Measurements from ENCODE around the gene NPAS1.

The NPAS1 gene

DNA sequence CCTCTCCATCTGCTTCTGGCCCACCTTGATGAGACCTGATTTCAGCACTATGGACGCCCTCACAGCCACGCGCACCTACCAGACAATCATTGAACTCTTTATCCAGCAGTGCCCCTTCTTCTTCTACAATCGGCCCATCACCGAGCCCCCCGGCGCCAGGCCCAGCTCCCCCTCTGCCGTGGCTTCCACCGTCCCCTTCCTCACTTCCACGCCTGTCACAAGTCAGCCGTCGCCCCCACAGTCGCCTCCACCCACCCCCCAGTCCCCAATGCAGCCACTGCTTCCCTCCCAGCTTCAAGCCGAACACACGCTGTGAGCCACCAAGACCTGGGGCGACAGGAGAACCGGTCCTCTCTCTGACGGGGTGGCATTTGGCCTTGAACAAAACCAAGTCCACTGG, 19.3 kb upstream of the NPAS1 start:
- no peak for TF ChIP-seq GATA2 (IDR thresholded peaks at IDR 0.05; ENCODE audit: low read depth, low read length)
- TF ChIP-seq GATA3 (IDR thresholded peaks at IDR 0.05; ENCODE audit: low read depth, low read length), result no peak

DNA sequence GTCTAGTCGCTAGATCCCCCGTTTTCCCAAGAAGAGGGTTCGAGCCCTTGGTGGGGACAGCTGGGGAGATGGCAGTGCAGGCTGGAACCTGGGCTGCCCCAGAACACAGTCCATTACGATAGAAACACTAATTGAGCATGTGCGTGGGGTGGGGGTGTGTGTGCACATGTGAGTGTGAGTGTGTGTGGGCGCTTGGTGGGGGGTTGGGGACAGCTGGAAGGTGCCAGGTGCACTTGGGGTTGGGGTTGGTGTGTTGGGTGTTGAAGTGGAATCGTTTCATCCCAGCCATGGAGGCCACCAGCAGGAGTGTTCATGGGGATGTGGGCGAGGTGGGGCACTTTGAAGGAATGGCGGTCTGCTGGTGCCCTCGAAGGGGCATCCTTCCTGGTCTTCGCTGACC, 18.1 kb upstream of the NPAS1 start:
- TF ChIP-seq GATA2 (IDR thresholded peaks at IDR 0.05; ENCODE audit: low read depth, low read length), result no peak
- TF ChIP-seq GATA3 (IDR thresholded peaks at IDR 0.05; ENCODE audit: low read depth, low read length), result no peak

DNA sequence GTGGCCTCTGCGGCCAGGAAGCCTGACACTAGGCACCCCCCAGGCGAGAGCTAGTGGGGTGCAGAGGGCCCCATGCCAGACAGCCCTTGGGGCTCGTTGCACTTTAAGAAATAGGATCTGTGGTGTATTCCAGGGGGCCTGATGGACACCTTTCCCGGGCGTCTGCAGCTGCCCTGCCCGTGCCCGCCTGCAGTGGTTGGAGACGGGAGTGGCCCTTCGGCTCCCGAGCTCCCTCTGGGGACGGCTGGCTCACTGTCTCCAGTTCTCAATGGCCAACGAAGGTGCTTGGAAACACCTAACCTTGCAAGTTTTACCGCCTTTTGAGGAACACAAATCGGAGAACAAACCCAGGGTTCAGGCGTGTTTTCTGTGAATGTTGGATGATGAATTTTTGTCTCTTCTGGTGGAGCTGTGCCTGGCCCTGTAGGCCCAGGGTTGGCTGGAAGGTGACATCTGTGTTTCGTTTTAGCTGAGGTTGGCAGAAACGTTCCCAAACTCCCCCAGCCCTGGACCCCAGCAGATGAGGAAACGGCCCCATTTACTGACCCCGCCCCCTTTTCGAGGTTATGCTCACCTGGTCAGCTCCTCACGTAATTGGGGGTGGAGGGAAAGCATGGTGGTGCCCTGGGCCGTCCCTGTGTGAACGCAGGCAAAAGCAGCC, 17.4 kb upstream of the NPAS1 start:
- TF ChIP-seq GATA2 (IDR thresholded peaks at IDR 0.05; ENCODE audit: low read depth, low read length) (no peak), GATA3 (IDR thresholded peaks at IDR 0.05; ENCODE audit: low read depth, low read length) (no peak)

DNA sequence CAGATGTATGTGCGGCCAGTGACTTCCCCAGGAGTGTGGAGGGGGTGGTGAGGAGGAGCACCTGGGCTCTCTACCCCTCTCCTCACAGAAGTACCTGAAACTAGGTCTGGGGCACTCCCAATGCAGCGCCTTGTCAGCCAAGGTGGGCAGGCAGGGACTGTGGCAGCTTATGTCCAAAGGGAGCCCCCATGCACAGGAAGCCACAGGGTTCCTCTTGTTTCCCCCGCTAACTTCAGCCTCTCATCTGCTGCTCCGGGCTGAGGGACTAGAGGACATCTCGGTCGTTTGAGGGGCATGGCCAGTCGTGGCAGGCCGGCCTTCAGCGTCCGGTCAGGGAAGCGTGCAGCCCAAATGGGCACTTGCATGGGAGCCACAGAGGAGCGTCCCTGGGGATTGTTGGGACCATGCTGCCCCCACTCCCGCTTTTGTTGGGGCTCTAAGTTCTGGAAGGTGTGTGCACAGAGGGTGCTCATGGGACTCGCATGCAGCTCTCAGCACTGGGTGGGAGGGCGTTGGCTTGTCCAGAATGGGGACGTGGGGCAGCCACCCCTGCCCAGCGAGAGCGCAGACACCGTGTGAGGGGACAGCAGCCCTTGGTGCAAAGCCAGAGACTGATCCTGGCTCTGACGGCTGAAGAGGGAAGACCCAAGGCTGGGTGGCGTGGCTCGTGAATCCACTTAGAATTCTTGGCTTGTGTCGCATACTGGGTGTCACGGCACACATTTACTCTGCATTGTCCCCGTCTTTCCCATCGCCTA, 16.6 kb upstream of the NPAS1 start:
- TF ChIP-seq GATA3 (IDR thresholded peaks at IDR 0.05; ENCODE audit: low read depth, low read length), result no peak
- TF ChIP-seq GATA2 (IDR thresholded peaks at IDR 0.05; ENCODE audit: low read depth, low read length), result no peak

DNA sequence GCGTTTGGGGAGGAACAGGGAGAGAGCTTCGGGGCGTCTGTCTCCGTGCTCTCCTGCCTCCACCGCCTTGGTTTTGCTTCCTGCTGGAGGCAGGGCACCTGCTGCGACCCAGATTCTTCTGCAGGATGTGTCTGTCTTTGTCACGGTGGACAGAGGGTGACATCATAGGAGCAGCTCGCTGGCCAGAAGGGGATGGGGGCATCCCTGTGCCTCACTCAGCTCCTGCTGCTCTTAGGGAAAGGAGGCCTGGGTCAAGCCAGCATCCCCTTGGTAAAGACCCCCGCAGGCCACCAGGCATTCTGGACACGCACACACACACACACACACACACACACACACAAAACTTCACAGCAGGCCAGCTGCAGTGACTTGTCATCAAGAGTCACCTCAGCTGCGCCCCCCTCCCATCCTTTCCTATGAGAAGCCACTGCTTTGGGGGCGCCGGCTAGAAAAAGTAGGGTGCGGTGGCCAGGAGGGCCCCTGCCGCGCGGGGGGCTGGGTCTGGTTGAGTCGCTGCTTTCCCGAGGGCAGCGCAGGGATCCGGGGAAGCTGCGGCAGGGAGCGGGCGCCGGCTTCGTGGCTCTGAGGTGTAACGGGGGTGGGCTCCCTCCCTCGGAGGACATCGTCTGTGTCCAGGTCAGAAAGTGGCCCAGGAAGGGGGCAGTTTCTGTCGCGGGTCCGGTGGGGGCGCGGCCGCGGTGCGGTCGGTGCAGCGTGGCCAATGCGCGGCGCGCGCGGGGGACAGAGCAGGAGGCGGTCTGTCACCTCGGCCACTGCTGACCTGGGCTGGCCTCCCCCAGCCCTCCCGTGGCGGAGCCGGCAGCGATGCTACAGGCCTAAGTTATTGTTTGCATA, 15.8 kb upstream of the NPAS1 start:
- TF ChIP-seq GATA2 (IDR thresholded peaks at IDR 0.05; ENCODE audit: low read depth, low read length), result no peak
- no peak for TF ChIP-seq GATA3 (IDR thresholded peaks at IDR 0.05; ENCODE audit: low read depth, low read length)

DNA sequence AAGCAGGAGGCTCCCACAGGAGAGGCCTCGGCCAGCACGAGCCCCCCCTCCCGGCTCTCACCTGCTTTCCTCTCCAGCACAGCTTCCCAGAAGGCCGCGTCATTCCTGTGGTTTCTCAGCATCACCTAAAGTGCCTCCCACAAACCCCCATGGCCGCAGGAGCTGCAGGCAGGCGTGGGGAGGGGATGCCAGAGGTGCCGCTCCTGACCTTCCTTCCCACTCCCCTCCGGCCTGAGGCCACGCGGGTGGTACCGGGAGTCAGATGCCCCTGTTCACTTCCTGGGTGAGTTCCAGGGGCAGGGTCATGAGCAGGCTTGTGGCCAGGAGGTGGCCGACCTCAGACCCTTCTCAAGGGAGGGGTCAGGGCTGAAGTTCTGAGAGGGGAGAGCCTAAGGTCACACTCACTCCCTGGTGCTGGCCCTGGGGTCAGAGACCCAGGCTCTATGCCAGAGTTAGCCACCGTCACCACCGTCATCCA, 14.4 kb upstream of the NPAS1 start:
- TF ChIP-seq GATA3 (IDR thresholded peaks at IDR 0.05; ENCODE audit: low read depth, low read length), result no peak
- no peak for TF ChIP-seq GATA2 (IDR thresholded peaks at IDR 0.05; ENCODE audit: low read depth, low read length)

DNA sequence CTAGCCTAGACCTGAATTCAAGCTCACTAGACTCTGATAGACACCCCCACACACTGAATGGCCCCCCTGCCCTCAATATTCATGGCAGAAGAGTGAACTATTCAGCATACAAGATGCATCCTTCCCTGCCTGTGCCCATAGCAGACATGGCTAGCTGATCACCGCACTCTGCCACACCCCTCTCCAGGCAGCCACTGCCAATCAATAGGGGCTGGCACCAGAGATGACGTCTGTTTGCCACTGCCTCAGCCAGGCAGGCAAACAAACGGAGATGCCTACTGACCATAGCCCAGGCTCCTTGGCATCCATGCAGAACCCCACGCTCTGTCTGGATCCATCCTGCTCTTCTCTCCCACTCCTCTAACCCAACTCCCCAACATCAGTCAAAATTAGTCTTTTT, 13.8 kb upstream of the NPAS1 start:
- TF ChIP-seq GATA3 (IDR thresholded peaks at IDR 0.05; ENCODE audit: low read depth, low read length) (no peak), GATA2 (IDR thresholded peaks at IDR 0.05; ENCODE audit: low read depth, low read length) (no peak)

DNA sequence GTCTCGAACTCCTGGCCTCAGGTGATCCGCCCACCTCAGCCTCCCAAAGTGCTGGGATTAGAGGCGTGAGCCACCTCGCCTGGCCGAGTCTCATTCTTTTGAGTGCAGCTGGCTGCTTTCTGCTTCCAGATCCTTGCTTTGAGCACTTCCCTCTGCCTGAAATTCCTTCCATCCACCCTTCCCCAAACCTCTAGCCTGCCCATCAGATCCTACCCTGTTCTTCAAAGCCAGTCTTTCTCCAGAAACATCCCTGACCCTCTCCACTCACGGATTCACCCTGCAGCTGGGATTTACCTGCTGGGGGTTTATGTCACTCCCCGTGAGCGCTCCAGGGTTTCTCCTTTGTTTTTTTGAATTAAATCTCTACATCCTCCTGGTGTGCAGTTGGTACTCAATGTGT, 13.1 kb upstream of the NPAS1 start:
- TF ChIP-seq GATA3 (IDR thresholded peaks at IDR 0.05; ENCODE audit: low read depth, low read length) (no peak), GATA2 (IDR thresholded peaks at IDR 0.05; ENCODE audit: low read depth, low read length) (no peak)

DNA sequence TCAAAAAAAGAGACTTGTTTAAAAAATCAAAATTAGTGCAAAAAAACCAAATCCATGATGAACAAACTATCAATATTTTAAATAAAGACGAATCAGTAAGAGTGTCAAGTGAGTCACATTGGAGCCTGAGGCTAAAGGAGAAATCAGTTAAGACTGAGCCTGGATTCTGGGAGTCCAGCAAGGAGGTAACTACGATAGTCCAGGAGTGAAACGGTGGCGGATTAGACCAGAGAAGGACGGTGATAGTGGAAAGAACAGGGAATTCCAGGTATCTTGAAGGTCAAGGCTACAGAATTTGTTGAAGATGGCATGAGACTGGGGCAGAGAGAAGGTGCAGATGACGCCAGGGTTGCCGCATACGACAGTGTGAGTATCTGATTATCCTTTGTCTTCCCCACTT, 7.0 kb upstream of the NPAS1 start:
- TF ChIP-seq GATA3 (IDR thresholded peaks at IDR 0.05; ENCODE audit: low read depth, low read length) (no peak), GATA2 (IDR thresholded peaks at IDR 0.05; ENCODE audit: low read depth, low read length) (no peak)

DNA sequence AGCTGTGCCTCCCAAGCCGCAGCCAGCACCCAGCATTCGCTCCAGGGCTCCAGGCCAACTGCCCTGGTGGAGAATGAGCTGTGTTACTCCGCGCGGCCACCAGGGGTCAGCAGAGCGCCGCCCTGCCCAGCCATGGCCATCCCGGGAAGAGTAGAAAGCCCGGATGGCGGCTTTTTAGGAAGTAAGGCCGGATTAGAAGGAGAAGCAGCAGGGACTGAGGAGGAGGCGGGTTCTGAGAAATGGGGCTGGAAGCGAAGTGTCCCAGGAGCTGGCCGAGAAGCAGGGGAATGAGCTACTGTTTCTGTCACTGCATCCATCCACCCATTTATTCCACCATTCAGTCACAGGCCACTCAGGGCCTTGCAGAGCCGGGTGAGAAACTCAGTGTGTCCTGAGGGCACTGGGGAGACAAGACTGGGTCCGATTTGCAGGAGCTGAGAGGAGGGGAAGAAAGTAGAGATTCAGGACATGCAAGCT, 6.6 kb upstream of the NPAS1 start:
- TF ChIP-seq GATA3 (IDR thresholded peaks at IDR 0.05; ENCODE audit: low read depth, low read length) (no peak), GATA2 (IDR thresholded peaks at IDR 0.05; ENCODE audit: low read depth, low read length) (no peak)

DNA sequence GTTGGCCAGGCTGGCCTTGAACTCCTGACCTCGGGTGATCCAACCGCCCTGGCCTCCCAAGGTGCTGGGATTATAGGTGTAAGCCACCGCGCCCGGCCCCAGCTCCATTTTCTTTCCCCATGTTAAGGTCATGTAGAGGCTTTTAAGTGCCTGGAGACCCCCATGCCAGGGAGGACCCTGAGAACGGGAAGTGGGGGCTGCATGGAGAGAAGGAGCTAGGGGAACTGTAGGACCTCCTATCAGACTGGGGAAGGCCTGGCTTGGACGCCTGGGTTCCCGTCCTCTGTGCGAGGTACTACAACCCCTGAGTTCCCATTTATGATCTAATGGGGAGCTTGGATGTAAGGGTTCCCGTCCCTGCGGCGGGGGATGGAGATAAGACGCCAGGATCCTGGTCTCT, 714 bp upstream of the NPAS1 start:
- TF ChIP-seq GATA3 (IDR thresholded peaks at IDR 0.05; ENCODE audit: low read depth, low read length), result no peak
- no peak for TF ChIP-seq GATA2 (IDR thresholded peaks at IDR 0.05; ENCODE audit: low read depth, low read length)

DNA sequence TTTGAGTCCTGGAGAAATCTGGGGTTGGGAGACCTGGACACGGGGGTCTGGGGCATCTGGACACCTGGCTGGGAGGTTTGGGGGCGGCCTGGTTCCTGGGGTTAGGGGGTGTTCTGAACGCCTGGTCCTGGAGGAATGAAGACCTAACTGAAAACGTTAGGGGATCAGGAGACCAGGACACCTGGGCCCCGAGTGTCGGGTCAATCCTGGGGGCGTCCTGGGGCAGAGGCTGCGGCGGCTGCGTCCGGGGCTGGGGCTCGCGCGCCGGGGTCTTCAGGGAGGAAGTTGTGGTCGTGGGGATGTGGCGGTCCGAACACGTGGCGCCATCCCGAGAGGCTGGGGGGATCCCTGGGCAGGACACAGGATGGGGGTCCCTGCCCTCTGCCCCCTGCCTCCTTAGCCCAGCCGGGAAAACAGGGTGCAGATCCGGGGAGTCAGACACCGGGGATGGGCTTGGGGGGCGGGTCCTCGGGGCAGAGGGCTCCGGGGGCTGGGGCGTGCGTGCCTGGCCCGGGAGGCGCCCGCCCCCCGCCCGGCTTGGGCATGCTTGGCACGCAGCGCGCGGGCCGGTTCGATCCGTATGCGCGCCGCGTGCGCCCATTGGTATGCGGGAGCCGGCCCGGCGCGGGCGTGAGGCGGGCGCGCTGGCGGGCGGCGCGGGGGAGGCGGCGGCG, 632 bp downstream of the NPAS1 start:
- TF ChIP-seq GATA2 (IDR thresholded peaks at IDR 0.05; ENCODE audit: low read depth, low read length) (no peak), GATA3 (IDR thresholded peaks at IDR 0.05; ENCODE audit: low read depth, low read length) (no peak)

DNA sequence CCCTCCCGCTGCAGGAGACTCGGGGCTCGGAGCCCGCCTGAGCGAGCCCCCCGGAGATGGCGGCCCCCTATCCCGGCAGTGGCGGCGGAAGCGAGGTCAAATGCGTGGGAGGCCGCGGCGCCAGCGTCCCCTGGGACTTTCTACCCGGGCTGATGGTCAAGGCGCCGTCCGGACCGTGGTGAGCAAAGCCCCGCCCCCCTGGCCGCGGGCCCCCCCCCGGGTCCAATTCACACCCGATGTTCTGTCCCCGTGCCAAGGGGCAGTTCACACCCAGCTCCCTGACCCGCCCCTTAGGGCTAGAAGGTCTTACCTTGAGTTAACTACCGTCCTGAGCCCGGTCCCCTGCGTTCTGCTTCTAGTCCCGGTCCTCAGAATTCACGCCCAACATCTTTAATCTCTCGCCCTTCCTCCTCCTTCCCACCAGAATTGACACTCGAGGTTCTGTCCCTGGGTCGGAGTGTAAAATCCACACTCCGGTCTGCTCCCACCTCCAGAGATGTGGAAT, 1.4 kb downstream of the NPAS1 start:
- TF ChIP-seq GATA2 (IDR thresholded peaks at IDR 0.05; ENCODE audit: low read depth, low read length) (no peak), GATA3 (IDR thresholded peaks at IDR 0.05; ENCODE audit: low read depth, low read length) (no peak)

Measured in SH-SY5Y (cell line).